HG02610 (cell line): Measurements from ENCODE around the gene SPATA1.
"Not testable (repeated sequence)": the region's sequence is repeated elsewhere in the genome, so short reads cannot be mapped to it uniquely, and the experiment has no call there.

Experiments used
- ATAC-seq: cut with Tn5 transposase; IDR thresholded peaks from one replicate; pipeline ENCODE4 v1.9.1; 2021; ENCODE audit warnings: mild to moderate bottlenecking, moderate library complexity; ENCODE audit not compliant: unreplicated experiment

Gene SPATA1

GRCh38 chr1:84585803-84586202, 79.6 kb downstream of the SPATA1 start:
- no peak for ATAC-seq

GRCh38 chr1:84587099-84587498, 80.9 kb downstream of the SPATA1 start:
- no peak for ATAC-seq

GRCh38 chr1:84594959-84595358, 88.8 kb downstream of the SPATA1 start:
- ATAC-seq: not testable (repeated sequence)

GRCh38 chr1:84597011-84597410, 90.8 kb downstream of the SPATA1 start:
- ATAC-seq: no peak

- no peak for ATAC-seq
These were observed 92.2 kb downstream of the SPATA1 start for GRCh38 chr1:84598418-84598817.

- peak; percentile 81 for ATAC-seq
These were observed 92.9 kb downstream of the SPATA1 start for GRCh38 chr1:84598846-84599741.

GRCh38 chr1:84600796-84601195, 94.6 kb downstream of the SPATA1 start:
- ATAC-seq: no peak

GRCh38 chr1:84603223-84603622, 97.0 kb downstream of the SPATA1 start:
- ATAC-seq: no peak

GRCh38 chr1:84603941-84604830, 98.0 kb downstream of the SPATA1 start:
- no peak for ATAC-seq

GRCh38 chr1:84605157-84605556, 99.0 kb downstream of the SPATA1 start:
- ATAC-seq: no peak

- ATAC-seq: no peak
These were observed 100.8 kb downstream of the SPATA1 start for GRCh38 chr1:84606977-84607376.

- ATAC-seq: no peak
These were observed 104.9 kb downstream of the SPATA1 start for GRCh38 chr1:84611091-84611490.

- ATAC-seq: no peak
These were observed 105.6 kb downstream of the SPATA1 start for GRCh38 chr1:84611796-84612195.

GRCh38 chr1:84613026-84613425, 106.8 kb downstream of the SPATA1 start:
- no peak for ATAC-seq

- ATAC-seq: no peak
These were observed 107.7 kb downstream of the SPATA1 start for GRCh38 chr1:84613887-84614286.

GRCh38 chr1:84615790-84616189, 109.6 kb downstream of the SPATA1 start:
- ATAC-seq: no peak
